GM23338 (cell line): Measurements from ENCODE around the gene TLE2.

Source experiments
- CREB1 ChIP-seq: fragments of 250-450 bp; sonication (Bioruptor Pico); IDR thresholded peaks from 2 replicates; pipeline ENCODE4 v1.5.0; 2020; ENCODE audit warnings: low read depth, mild to moderate bottlenecking, moderate library complexity
- EZH2 ChIP-seq: fragments of 200-600 bp; sonication (generic); IDR thresholded peaks from one replicate; pipeline ENCODE4 v1.8.0; 2017; ENCODE audit warnings: antibody characterized with exemption, mild to moderate bottlenecking, low read depth; ENCODE audit not compliant: unreplicated experiment
- EZH2phosphoT487 ChIP-seq: fragments of 200-600 bp; sonication (generic); IDR thresholded peaks from one replicate; pipeline ENCODE4 v1.8.1; 2018; ENCODE audit warnings: antibody characterized with exemption; ENCODE audit not compliant: unreplicated experiment
- JUNB ChIP-seq: IDR thresholded peaks from one replicate; pipeline ENCODE4 v1.6.1; 2016; ENCODE audit warnings: antibody characterized with exemption; ENCODE audit not compliant: unreplicated experiment
- NANOG ChIP-seq: IDR thresholded peaks from 2 replicates; pipeline ENCODE4 v1.6.1; 2016; ENCODE audit warnings: antibody characterized with exemption, borderline replicate concordance
- POLR2AphosphoS5 ChIP-seq: IDR thresholded peaks from 2 replicates; pipeline ENCODE4 v1.6.1; 2016; ENCODE audit warnings: antibody characterized with exemption, low read depth
- STAT1 ChIP-seq: IDR thresholded peaks from one replicate; pipeline ENCODE4 v1.6.1; 2016; ENCODE audit warnings: antibody characterized with exemption; ENCODE audit not compliant: unreplicated experiment
- ZNF114 ChIP-seq: fragments of 250-450 bp; sonication (Bioruptor Pico); IDR thresholded peaks from 2 replicates; pipeline ENCODE4 v1.5.0; 2020; ENCODE audit warnings: mild to moderate bottlenecking, moderate library complexity
- ZNF331 ChIP-seq: fragments of 250-450 bp; sonication (Bioruptor Pico); IDR thresholded peaks from 2 replicates; pipeline ENCODE4 v1.5.0; 2020; ENCODE audit warnings: low read depth, mild to moderate bottlenecking, moderate library complexity
- TF ChIP-seq, protein P1 (sequence below), 2 experiments: fragments of 200-600 bp in 1 of 2; sonication (generic) in 1 of 2; conservative IDR thresholded peaks; 2 replicates each; pipeline versions ENCODE4 v1.5.1 to v1.6.1; 2016 to 2017; ENCODE audit warnings: antibody characterized with exemption in 2 of 2, low read depth in 2 of 2, mild to moderate bottlenecking in 2 of 2, moderate library complexity in 1 of 2
- TF ChIP-seq, protein P2 (sequence below): IDR thresholded peaks from one replicate; pipeline ENCODE4 v1.6.1; 2018; ENCODE audit warnings: antibody characterized with exemption; ENCODE audit not compliant: unreplicated experiment
- TF ChIP-seq, protein P3 (sequence below): fragments of 250-450 bp; sonication (Bioruptor Pico); IDR thresholded peaks from 2 replicates; pipeline ENCODE4 v1.5.0; 2020; ENCODE audit warnings: mild to moderate bottlenecking, moderate library complexity

DNA sequence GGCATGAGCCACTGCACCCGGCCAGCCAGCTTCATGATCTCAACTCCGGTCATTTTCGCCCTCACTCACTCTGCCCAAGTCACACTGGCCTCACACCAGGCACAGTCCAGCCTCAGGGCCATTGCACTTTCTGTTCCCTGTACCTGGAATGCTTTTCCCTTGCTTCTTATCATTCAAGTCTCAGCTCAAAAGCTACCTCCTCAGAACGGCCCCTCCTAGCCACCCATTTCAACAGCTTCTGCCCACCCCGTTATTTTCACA is 2.5 kb upstream of the TLE2 start:
- TF ChIP-seq, protein P1, sequence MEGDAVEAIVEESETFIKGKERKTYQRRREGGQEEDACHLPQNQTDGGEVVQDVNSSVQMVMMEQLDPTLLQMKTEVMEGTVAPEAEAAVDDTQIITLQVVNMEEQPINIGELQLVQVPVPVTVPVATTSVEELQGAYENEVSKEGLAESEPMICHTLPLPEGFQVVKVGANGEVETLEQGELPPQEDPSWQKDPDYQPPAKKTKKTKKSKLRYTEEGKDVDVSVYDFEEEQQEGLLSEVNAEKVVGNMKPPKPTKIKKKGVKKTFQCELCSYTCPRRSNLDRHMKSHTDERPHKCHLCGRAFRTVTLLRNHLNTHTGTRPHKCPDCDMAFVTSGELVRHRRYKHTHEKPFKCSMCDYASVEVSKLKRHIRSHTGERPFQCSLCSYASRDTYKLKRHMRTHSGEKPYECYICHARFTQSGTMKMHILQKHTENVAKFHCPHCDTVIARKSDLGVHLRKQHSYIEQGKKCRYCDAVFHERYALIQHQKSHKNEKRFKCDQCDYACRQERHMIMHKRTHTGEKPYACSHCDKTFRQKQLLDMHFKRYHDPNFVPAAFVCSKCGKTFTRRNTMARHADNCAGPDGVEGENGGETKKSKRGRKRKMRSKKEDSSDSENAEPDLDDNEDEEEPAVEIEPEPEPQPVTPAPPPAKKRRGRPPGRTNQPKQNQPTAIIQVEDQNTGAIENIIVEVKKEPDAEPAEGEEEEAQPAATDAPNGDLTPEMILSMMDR (conservative IDR thresholded peaks at IDR 0.05; ENCODE audit: low read depth in 2 of 2) = no peak
- TF ChIP-seq EZH2 (no peak), ZNF331 (CRISPR knock-in tag) (no peak), JUNB (no peak), EZH2phosphoT487 (no peak), POLR2AphosphoS5 (no peak), CREB1 (CRISPR knock-in tag) (no peak), ZNF114 (CRISPR knock-in tag) (no peak), STAT1 (no peak), NANOG (no peak)
- TF ChIP-seq, protein P2, sequence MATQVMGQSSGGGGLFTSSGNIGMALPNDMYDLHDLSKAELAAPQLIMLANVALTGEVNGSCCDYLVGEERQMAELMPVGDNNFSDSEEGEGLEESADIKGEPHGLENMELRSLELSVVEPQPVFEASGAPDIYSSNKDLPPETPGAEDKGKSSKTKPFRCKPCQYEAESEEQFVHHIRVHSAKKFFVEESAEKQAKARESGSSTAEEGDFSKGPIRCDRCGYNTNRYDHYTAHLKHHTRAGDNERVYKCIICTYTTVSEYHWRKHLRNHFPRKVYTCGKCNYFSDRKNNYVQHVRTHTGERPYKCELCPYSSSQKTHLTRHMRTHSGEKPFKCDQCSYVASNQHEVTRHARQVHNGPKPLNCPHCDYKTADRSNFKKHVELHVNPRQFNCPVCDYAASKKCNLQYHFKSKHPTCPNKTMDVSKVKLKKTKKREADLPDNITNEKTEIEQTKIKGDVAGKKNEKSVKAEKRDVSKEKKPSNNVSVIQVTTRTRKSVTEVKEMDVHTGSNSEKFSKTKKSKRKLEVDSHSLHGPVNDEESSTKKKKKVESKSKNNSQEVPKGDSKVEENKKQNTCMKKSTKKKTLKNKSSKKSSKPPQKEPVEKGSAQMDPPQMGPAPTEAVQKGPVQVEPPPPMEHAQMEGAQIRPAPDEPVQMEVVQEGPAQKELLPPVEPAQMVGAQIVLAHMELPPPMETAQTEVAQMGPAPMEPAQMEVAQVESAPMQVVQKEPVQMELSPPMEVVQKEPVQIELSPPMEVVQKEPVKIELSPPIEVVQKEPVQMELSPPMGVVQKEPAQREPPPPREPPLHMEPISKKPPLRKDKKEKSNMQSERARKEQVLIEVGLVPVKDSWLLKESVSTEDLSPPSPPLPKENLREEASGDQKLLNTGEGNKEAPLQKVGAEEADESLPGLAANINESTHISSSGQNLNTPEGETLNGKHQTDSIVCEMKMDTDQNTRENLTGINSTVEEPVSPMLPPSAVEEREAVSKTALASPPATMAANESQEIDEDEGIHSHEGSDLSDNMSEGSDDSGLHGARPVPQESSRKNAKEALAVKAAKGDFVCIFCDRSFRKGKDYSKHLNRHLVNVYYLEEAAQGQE = no peak
- TF ChIP-seq, protein P3, sequence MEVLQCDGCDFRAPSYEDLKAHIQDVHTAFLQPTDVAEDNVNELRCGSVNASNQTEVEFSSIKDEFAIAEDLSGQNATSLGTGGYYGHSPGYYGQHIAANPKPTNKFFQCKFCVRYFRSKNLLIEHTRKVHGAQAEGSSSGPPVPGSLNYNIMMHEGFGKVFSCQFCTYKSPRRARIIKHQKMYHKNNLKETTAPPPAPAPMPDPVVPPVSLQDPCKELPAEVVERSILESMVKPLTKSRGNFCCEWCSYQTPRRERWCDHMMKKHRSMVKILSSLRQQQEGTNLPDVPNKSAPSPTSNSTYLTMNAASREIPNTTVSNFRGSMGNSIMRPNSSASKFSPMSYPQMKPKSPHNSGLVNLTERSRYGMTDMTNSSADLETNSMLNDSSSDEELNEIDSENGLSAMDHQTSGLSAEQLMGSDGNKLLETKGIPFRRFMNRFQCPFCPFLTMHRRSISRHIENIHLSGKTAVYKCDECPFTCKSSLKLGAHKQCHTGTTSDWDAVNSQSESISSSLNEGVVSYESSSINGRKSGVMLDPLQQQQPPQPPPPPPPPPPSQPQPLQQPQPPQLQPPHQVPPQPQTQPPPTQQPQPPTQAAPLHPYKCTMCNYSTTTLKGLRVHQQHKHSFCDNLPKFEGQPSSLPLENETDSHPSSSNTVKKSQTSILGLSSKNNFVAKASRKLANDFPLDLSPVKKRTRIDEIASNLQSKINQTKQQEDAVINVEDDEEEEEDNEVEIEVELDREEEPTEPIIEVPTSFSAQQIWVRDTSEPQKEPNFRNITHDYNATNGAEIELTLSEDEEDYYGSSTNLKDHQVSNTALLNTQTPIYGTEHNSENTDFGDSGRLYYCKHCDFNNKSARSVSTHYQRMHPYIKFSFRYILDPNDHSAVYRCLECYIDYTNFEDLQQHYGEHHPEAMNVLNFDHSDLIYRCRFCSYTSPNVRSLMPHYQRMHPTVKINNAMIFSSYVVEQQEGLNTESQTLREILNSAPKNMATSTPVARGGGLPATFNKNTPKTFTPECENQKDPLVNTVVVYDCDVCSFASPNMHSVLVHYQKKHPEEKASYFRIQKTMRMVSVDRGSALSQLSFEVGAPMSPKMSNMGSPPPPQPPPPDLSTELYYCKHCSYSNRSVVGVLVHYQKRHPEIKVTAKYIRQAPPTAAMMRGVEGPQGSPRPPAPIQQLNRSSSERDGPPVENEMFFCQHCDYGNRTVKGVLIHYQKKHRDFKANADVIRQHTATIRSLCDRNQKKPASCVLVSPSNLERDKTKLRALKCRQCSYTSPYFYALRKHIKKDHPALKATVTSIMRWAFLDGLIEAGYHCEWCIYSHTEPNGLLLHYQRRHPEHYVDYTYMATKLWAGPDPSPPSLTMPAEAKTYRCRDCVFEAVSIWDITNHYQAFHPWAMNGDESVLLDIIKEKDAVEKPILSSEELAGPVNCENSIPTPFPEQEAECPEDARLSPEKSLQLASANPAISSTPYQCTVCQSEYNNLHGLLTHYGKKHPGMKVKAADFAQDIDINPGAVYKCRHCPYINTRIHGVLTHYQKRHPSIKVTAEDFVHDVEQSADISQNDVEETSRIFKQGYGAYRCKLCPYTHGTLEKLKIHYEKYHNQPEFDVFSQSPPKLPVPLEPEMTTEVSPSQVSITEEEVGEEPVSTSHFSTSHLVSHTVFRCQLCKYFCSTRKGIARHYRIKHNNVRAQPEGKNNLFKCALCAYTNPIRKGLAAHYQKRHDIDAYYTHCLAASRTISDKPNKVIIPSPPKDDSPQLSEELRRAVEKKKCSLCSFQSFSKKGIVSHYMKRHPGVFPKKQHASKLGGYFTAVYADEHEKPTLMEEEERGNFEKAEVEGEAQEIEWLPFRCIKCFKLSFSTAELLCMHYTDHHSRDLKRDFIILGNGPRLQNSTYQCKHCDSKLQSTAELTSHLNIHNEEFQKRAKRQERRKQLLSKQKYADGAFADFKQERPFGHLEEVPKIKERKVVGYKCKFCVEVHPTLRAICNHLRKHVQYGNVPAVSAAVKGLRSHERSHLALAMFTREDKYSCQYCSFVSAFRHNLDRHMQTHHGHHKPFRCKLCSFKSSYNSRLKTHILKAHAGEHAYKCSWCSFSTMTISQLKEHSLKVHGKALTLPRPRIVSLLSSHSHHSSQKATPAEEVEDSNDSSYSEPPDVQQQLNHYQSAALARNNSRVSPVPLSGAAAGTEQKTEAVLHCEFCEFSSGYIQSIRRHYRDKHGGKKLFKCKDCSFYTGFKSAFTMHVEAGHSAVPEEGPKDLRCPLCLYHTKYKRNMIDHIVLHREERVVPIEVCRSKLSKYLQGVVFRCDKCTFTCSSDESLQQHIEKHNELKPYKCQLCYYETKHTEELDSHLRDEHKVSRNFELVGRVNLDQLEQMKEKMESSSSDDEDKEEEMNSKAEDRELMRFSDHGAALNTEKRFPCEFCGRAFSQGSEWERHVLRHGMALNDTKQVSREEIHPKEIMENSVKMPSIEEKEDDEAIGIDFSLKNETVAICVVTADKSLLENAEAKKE (CRISPR knock-in tag) = no peak
